GM21390 (cell line): Measurements from ENCODE around the gene SLC25A33.
A peak's percentile ranks its signal among the peaks of the same experiment; 100 is the strongest.
"Not testable (repeated sequence)": the region's sequence is repeated elsewhere in the genome, so short reads cannot be mapped to it uniquely, and the experiment has no call there.

Experiments used
- ATAC-seq: cut with Tn5 transposase; IDR thresholded peaks from one replicate; pipeline ENCODE4 v1.9.1; 2021; ENCODE audit not compliant: unreplicated experiment

SLC25A33 gene

DNA sequence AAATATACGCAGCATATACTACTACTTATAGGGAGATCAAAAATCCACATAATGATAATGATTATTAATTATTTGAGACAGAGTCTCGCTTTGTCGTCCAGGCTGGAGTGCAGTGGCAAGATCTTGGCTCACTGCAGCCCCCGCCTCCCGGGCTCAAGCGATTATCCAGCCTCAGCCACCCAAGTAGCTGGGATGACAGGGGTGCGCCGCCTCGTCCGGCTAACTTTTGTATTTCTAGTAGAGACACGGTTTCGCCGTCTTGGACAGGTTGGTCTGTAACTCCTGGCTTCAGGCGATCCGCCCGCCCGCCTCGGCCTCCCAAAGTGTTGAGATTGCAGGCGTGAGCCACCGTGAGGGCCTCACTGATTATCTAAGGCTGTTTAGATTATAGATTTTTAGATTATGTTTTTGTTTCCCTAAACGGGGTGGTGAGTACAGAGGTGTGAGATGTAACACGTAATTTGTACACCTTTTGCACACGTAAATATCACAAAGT lies 548 bp upstream of the SLC25A33 start:
- ATAC-seq = no peak

DNA sequence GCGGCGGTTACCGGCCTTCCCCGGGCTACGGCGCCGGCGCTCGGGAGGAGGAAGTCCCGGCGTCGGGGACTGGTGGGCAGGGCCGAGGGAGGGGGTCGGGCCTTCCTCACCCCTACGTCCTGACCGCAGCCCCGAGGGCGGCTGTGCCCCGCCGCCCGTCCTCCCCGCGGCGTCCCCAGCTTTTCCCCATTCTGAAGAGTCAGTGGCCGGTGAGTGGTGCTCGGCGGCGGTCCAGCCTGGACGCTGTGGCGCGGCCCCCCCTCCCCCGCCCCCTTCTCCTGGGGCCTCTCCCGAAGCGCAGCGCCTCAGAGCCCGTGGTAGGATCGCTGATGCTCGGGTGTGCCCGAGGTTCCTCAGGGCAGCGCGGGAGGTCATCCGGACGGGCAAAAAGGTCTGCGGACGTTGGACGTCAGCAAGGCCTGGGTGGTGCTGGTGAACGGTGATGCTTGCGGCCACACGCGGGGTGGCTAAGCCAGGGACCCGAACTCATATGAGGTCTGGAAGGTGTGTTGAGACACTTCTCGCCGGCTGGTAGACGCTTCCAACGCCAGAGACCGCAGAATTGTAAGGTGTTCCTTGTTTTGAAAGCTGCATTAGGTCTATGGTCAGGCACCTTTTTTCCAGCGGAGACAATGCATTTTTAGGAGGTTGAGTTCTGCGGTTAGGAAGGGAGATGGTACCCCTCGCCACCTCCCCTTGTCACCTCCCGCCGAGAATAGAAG lies 725 bp downstream of the SLC25A33 start:
- ATAC-seq = peak; percentile 43

DNA sequence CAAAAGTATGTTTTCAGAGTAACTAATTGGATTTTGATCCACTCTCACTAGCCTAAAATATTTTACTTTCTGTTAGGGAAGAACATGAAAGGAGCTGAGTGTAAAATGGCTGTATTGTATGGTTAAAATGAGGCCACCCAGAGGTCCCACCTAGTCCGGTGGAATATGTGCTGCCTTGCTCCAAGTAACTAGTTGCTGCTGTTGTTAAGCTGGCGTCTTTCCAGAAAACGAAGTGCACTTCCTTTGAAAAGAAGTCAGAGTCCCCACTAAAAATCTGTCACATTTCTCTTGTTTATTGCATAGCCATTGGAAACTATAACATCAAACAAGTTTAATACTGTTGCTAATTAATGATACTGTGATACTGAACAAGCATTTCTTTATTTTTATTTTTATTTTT lies 3.2 kb downstream of the SLC25A33 start:
- no peak for ATAC-seq

DNA sequence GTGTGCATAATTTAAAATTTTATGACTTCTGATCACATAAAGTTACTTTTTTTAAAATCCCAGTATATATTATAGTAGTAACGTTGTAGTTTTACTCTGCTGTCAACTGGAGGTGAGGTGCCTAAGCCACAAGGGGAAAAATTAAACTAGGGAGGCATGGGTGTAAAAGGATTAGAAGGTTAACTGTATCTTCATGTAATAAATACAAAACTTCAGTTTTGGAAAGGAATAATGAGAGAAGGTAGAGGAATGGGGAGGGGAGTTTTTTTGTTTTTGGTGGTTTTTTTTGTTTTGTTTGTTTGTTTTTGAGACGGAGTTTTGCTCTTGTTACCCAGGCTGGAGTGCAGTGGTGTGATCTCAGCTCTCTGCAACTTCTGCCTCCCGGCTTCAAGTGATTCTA lies 5.7 kb downstream of the SLC25A33 start:
- ATAC-seq = no peak

DNA sequence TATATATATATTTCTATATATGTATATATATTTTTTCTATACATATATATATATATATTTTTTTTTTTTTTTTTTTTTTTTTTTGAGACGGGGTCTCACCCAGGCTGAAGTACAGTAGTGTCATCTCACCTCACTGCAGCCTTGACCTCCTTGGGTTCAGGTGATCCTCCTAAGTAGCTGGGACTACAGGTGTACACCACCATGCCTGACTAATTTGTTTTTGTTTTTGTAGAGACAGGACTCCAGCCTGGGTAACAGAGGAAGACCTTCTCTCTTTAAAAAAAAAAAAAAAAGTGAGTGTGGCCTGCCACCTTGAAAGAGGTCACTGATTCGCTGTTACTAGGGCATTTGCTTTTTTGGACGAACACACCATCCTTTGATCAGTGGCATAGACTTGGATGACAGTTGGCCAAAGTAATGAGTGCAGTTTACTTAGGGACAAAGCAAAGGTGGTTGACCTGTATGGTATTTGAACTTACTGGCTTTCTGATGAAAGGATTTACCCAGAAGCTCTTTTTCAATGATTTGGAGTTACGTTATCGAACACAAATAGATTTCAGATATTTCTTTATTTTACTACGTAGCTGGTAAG lies 10.8 kb downstream of the SLC25A33 start:
- no peak for ATAC-seq

DNA sequence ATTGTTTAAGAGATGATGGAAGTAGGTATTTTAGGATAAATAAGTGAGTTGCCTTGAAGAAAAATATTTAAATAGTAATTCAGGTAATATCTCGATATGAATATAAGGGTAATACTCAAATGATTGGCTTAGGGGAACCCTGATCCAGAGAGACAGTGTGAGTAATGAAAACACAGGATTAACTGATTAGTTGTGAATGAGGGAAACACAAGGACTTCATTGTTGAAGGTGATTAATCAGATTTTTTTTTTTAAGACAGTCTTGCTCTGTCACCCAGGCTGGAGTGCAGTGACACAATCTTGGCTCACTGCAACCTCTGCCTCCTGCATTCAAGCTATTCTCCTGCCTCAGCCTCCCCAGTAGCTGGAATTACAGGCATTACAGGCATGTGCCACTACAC lies 12.7 kb downstream of the SLC25A33 start:
- no peak for ATAC-seq

DNA sequence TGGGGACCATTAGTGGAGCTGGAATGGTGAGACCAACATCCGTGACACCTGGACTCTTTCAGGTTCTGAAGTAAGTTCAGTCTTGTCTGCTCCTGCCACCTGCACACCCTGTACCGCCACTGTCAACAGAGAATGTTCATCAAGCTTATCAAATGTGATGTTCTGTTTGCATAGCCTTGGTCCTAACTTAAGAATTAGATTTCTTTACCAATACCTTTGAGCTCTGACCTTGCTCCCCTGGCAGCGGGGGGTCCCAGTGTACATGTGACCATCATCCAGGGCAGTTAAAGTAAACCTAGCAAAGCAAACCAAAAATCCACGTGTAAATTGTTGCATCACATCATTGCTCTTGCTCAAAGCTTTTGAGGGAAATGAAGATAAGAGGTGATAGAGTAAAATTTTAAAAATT lies 14.5 kb downstream of the SLC25A33 start:
- no peak for ATAC-seq

DNA sequence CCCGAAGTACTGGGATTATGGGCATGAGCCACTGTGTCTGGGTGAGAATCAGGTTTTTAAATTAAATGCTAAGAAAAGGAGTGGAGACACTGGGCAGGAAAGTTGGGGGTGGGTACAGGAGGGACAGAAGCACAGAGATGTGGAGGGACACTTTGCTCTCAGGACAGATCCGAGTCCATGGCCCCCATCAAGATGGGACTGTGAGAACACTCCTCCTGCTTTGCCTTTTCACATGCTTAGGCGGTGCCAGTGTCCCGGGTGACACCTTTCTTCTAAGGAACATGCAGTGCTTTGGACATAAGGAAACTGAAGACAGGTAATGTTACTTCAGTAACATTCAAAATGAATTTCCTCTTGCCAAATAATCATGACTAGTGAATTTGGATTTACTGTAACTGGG lies 16.7 kb downstream of the SLC25A33 start:
- ATAC-seq = no peak

DNA sequence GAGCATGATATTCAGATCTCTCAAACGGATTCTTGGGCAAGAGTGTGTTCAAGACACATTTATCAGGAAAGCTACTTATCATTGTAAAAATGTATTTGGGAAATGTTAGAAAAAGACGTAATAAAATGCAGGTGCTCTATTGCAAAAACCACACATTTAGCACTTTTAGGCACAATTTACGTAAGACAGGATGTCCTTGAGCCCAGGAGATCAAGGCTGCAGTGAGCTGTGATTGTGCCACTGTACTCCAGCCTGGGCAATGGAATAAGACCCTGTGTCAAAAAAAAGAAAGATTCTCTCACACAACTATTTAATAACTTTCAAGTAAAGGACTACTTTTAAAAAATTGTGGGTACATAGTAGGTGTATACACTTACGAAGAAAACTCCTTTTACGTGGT lies 18.4 kb downstream of the SLC25A33 start:
- no peak for ATAC-seq

DNA sequence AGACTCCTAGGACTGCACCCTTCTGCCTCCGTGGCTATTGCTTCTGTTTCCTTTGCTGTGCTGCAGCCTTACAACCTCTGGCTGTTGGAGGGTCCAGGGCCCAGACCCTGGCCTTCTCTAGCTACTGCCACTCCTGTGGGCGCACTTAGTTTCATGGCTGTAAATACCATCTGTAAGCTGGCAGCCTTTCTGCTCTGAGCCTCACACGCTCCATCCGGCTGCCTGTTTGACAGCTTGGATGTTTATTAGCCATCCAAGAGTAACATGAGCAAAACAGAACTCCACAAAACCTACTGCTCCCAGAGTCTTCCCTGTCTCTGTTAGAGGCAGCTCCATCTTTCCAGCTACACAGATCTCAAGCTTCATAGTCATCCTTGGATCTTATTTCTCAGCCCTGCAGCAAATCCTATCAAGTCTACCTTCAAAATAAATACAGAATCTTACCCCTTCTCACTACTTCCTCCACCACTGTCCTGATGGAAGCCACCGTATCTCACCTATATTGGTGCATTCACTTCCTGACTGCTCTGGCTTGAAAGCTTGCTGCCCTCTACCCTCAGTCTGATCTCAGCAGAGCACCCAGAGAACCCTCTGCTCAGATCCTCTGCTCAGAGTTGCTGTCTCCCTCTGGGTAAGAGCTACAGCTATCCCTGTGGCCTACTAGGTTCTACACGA lies 19.1 kb downstream of the SLC25A33 start:
- ATAC-seq = no peak

DNA sequence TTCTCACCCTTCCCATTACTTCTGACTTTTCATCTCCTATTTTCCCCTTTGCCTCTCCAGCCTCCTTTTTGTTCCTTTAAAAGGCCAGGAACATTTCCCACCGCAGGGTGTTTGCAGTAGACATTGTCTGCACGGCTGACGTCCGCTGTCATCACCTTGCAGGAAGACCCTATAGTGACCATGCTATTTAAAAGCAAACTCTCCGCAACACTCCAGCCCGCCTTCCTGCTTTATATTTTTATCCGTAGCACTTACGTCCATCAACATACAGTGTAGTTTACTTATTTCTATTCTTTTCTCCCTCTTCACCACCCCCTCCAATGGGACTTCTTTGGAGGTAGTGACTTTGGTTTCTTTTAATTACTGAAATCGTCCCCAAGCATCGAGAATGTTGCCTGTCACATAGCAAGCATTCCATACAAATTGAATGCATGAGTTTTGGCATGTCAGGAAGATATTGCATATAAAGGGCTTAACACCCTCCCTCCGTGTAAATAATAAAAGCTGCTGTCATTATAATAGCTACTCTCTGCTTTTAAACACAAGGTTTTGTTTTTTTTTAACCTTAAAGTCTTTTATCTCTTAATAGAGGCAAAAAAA lies 19.8 kb downstream of the SLC25A33 start:
- no peak for ATAC-seq

DNA sequence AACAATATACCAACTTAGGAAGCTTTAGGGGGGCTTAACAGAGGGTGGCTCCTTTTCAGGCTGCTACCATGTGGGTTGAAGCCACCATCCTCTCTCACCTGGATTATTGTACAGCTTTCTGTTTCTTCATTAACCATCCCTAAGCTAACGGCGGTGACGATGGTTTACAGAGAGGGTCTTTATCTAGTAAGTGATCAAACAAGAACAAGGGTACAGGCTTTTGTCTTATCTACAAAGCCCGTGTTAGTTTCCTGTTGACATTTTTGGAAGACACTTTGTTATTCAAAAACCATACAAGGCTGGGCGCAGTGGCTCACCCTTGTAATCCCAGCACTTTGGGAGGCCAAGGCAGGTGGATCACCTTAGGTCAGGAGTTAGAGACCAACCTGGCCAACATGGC lies 20.4 kb downstream of the SLC25A33 start:
- no peak for ATAC-seq

DNA sequence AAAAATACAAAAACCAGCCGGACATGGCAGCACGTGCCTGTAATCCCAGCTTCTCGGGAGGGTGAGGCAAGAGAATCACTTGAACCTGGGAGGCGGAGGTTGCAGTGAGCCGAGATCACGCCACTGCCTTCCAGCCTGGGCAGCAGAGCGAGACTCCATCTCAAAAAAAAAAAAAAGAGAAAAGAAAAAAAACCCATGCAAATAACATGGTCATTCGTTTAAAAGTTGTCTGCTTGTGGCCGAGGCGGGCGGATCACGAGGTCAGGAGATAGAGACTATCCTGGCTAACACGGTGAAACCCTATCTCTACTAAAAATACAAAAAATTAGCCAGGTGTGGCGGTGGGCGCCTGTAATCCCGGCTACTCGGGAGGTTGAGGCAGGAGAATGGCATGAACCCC lies 20.8 kb downstream of the SLC25A33 start:
- not testable (repeated sequence) for ATAC-seq

DNA sequence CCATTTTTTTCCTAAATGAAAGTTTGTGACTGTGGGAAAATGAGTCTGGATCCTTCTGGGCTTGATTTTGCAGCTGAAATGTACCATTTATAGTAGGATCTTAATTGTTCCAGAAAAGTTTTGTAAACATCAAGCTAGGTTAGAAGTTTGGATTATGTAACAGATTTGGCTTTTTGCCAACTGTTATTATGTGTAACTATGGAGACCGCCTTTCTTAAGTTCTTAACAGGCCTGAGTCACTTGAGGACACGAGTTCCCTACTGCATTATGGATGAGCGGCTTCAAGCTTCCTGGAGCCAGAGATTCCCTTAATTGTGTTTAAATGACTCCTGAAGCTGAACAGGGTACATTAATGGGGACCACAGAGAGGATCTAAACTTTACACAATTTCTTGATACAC lies 22.2 kb downstream of the SLC25A33 start:
- ATAC-seq = no peak

DNA sequence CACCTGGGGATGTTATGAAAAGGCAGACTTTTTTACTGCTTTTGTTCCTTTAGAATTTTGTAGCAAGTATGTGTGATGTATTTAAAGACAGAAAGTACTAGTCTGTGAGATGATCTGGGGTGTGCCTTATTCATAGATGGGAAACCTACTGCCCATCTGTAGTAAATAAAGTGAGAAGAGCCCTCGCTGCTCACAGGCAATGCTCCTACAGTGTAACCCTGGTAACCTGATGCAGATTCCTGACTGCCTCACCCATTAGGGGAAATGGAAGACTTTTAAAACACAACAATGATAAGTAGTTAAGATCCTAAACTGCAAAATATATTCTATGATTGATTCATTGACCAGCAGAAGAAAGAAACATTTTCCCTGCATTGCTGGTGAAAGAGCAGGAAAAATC lies 30.0 kb downstream of the SLC25A33 start:
- no peak for ATAC-seq

DNA sequence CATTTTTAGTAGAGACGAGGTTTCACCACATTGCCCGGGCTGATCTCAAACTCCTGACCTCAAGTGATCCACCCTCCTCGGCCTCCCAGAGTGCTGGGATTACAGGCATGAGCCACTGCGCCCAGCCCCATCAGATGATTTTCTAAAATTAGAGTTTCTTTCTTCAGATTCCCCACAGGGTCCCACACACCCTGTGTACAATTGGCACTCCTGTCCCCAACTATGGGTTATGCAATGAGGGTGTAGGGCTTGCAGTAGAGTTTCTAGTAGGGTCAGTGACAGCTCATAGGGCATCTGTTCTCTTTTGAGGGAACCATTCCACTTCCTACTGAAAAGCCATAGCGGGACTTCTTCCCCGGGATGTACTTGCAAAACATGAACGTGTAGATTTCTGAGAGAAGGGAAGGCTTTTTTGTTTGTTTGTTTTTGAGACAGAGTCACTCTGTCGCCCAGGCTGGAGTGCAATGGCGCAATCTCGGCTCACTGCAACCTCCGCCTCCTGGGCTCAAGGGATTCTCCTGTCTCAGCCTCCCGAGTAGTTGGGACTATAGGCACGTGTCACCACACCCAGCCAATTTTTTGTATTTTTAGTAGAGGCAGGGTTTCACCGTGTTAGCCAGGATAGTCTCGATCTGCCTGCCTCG lies 31.7 kb downstream of the SLC25A33 start:
- ATAC-seq = not testable (repeated sequence)

DNA sequence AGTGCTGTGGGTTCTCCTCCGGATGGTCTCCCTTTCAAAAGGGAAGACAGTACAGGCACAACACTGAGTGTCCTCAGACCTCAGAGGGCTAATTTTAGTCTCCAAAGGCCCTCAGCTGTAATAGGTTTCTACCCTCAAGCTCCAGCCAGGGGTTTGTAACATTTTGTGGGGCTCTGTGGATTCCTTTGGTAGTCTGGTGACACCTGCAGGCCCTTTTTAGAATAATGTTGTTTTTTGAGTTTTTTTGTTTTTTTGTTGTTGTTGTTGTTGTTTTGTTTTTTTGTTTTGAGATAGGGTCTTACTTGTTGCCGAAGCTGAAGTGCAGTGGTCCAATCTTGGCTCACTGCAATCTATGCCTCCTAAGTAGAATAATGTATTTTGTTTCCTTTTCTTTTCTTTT lies 34.5 kb downstream of the SLC25A33 start:
- ATAC-seq = no peak

DNA sequence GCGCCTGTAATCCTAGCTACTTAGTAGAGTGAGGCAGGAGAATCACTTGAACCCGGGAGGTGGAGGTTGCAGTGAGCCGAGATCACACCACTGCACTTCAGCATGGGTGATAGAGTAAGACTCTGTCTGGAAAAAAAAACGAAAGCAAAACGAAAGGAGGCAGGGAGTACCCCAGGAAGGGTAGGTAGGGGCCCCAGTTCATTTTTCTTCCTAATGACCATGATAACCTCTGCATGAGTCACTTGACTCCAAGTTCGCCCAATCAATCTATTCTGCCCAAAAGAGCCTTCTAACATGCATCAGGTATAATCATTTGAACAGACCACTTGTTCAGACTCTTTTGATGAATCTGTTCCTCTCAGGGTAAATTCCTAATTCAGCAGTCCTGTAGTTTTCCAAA lies 36.2 kb downstream of the SLC25A33 start:
- ATAC-seq = no peak

DNA sequence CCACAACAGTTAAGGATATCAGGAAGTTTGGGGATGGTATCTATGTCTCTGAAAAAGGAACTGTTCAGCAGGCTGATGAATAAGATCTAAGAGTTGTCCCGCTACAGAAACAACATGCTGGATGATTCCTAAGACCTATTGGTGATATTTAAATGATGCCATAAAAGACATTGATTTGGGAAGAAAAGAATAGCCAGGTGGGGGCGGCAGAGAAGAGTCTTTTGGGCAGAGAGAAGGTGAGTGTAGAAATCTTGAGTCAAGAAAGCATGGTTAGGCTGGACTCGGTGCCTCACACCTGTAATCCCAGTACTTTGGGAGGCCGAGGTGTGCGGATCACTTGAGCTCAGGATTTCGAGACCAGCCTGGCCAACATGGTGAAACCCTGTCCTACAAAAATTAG lies 37.6 kb downstream of the SLC25A33 start:
- ATAC-seq = no peak

DNA sequence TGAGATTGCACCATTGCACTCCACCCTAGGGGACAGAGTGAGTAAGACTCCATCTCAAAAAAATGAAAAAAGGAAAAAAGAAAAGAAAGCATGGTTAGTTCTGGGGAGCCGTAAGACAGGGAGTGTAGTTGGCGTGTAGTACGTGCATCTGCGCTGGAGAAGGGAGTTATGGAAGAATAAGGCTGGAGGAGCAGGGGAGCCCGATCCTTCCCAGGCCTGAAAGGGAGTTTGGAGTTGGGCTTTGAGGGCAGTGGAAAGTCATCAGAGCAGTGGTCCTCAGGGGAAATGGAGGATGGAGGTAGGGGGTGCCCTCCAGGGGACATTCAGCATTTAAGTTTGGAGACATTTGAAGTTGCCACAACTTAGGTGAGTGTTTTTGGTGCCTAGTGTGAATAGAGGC lies 38.2 kb downstream of the SLC25A33 start:
- no peak for ATAC-seq

DNA sequence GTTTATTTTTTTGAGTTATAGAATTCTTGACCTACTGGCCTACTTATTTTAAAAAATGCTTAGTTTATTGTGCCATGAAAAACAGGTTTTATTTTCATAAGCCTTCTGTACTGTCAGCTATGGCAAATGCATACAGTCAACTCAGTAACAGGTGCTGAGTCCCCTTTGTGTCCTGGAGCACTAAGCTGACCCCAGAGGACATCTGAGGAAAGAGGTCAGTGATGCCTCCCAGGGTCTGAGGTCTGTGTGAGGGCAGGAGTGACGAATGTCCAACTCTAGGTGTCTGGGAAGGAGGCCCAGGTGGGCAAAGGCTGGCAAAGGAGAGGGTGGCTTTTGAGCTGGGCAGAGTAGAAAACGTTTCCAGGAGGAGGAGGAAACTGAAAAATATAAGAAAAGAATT lies 41.7 kb downstream of the SLC25A33 start:
- ATAC-seq = no peak
